ENCODE data around the gene TLX2.
A peak's percentile ranks its signal among the peaks of the same experiment; 100 is the strongest.

TLX2 gene

DNA sequence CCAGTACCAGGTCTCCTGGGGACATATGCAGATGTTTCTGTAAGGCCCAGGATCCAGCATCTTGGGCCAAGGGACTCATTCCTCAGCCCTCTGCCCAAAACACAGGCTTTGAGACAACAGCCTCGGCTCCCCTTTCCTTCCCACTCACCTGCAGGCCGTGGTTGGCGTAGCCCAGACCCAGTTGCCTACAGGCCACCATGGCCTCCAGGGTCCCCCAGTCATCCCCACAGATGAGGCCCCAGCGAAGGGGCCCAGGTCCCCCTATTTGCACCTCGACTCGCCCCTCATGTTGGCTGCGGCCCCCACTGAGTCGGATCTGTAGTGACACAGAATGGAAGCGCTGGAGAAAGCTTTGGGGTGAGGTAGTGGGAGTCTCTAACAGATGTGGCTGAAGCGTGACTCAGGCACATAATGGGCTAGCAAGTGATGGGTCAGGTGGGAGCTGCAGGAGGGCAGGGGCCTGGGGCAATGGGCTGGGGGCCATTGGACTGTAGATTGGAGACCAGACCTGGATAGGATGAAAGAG is 21.3 kb downstream of the TLX2 start:
- Histone ChIP-seq H3K9me3 (ENCODE audit: low read length) (no peaks in the 10 kb centered on the region), H3K79me2 (ENCODE audit: insufficient read depth, low read length) (no peaks in the 10 kb centered on the region)

DNA sequence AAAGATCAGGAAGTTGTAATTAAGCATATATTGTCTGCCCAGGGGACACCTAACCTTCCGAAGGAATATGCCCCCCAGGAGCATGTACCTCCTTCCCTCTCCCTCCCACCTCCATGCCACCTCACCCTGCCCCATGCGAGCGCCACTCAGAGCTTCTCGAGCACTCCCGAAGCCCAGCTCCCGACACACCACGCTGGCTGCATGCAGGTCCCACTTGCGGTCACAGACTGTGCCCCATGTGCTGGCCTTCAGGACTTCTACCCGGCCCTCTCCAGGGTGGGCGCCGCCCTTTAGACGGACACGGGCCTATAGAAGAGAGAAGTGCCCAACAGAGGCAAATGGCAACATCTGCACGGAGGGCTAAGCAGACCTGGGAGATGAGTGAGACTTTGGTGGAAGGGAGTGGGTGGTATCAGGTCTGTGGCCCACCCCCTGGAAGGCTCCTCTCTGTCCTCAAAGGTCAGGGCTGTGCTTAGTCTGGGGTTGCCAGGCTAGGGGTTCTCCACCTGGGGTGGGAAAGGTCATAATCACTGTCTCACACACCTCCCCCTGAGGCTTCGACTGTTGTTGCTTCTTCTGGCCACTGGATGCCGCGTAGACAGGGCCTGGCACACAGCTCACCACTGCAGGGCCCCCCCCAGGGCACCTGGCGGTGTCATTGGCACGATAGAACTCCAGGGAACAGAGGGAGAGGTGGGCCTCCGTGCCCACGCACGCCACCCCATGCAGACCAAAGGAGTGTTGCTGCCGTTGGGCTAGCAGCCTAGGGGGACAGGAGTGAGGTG is 22.1 kb downstream of the TLX2 start:
- Histone ChIP-seq H3K9me2 (ENCODE audit: low read depth, low read length) (no peaks in the 10 kb centered on the region), H2AFZ (ENCODE audit: low read length) (no peak overlapping the region), H3K79me2 (ENCODE audit: insufficient read depth, low read length) (no peaks in the 10 kb centered on the region), H3K9me3 (ENCODE audit: low read length) (no peaks in the 10 kb centered on the region), H3K4me2 (ENCODE audit: low read length) (no peak overlapping the region), H3K9ac (ENCODE audit: low read length) (no peak overlapping the region), H4K20me1 (ENCODE audit: insufficient read depth, low read length) (no peaks in the 10 kb centered on the region), H3K36me3 (ENCODE audit: insufficient read depth, low read length) (peaks cover 20% of the 10 kb centered on the region), H3F3A (ENCODE audit: insufficient read depth, low read length) (no peaks in the 10 kb centered on the region), H3K27me3 (ENCODE audit: insufficient read depth, low read length) (no peaks in the 10 kb centered on the region), H3K4me3 (ENCODE audit: low read depth, low read length, poor library complexity, severe bottlenecking) (no peak overlapping the region), H3K27ac (ENCODE audit: low read depth, low read length, poor library complexity, severe bottlenecking) (no peak overlapping the region), H3K4me1 (ENCODE audit: insufficient read depth, low read length, severe bottlenecking) (peaks cover 11% of the 10 kb centered on the region)
- TF ChIP-seq, protein P1, sequence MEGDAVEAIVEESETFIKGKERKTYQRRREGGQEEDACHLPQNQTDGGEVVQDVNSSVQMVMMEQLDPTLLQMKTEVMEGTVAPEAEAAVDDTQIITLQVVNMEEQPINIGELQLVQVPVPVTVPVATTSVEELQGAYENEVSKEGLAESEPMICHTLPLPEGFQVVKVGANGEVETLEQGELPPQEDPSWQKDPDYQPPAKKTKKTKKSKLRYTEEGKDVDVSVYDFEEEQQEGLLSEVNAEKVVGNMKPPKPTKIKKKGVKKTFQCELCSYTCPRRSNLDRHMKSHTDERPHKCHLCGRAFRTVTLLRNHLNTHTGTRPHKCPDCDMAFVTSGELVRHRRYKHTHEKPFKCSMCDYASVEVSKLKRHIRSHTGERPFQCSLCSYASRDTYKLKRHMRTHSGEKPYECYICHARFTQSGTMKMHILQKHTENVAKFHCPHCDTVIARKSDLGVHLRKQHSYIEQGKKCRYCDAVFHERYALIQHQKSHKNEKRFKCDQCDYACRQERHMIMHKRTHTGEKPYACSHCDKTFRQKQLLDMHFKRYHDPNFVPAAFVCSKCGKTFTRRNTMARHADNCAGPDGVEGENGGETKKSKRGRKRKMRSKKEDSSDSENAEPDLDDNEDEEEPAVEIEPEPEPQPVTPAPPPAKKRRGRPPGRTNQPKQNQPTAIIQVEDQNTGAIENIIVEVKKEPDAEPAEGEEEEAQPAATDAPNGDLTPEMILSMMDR (IDR thresholded peaks at IDR 0.05; ENCODE audit: low read length), result peak; percentile 14; the same call in 1 of the 2 replicates
- no peak for TF ChIP-seq EZH2 (IDR thresholded peaks at IDR 0.05; ENCODE audit: borderline replicate concordance, low read length)

More for the DNA sequence above, 21.3 kb downstream of the TLX2 start:
- H3K4me3 ChIP-seq (ENCODE audit: low read depth, low read length, poor library complexity, severe bottlenecking), result no peak overlapping the region
- H2AFZ ChIP-seq (ENCODE audit: low read length), result no peak overlapping the region
- H3K27me3 ChIP-seq (ENCODE audit: insufficient read depth, low read length), result no peaks in the 10 kb centered on the region
- H3K4me2 ChIP-seq (ENCODE audit: low read length), result no peak overlapping the region
- H3K27ac ChIP-seq (ENCODE audit: low read depth, low read length, poor library complexity, severe bottlenecking), result no peak overlapping the region
- peaks cover 20% of the 10 kb centered on the region for H3K4me1 ChIP-seq (ENCODE audit: insufficient read depth, low read length, severe bottlenecking)
- no peaks in the 10 kb centered on the region for H3K9me2 ChIP-seq (ENCODE audit: low read depth, low read length)
- no peak for TF ChIP-seq EZH2 (IDR thresholded peaks at IDR 0.05; ENCODE audit: borderline replicate concordance, low read length)
- TF ChIP-seq, protein P1 (IDR thresholded peaks at IDR 0.05; ENCODE audit: low read length), result no peak
- no peaks in the 10 kb centered on the region for H4K20me1 ChIP-seq (ENCODE audit: insufficient read depth, low read length)
- peaks cover 22% of the 10 kb centered on the region for H3K36me3 ChIP-seq (ENCODE audit: insufficient read depth, low read length)
- H3F3A ChIP-seq (ENCODE audit: insufficient read depth, low read length), result no peaks in the 10 kb centered on the region
- no peak overlapping the region for H3K9ac ChIP-seq (ENCODE audit: low read length)

- H3K27me3 ChIP-seq (ENCODE audit: insufficient read depth, low read length), result no peaks in the 10 kb centered on the region
- H3K4me2 ChIP-seq (ENCODE audit: low read length), result no peak overlapping the region
- H3K36me3 ChIP-seq (ENCODE audit: insufficient read depth, low read length), result peaks cover 14% of the 10 kb centered on the region
- H2AFZ ChIP-seq (ENCODE audit: low read length), result no peak overlapping the region
- no peaks in the 10 kb centered on the region for H3K9me3 ChIP-seq (ENCODE audit: low read length)
- H3K9ac ChIP-seq (ENCODE audit: low read length), result no peak overlapping the region
- TF ChIP-seq, protein P1 (IDR thresholded peaks at IDR 0.05; ENCODE audit: low read length), result no peak
- no peak for TF ChIP-seq EZH2 (IDR thresholded peaks at IDR 0.05; ENCODE audit: borderline replicate concordance, low read length)
- H3K4me3 ChIP-seq (ENCODE audit: low read depth, low read length, poor library complexity, severe bottlenecking), result no peak overlapping the region
- no peak overlapping the region for H3K27ac ChIP-seq (ENCODE audit: low read depth, low read length, poor library complexity, severe bottlenecking)
- H3K9me2 ChIP-seq (ENCODE audit: low read depth, low read length), result no peaks in the 10 kb centered on the region
- H4K20me1 ChIP-seq (ENCODE audit: insufficient read depth, low read length), result no peaks in the 10 kb centered on the region
- H3K4me1 ChIP-seq (ENCODE audit: insufficient read depth, low read length, severe bottlenecking), result peaks cover 5% of the 10 kb centered on the region
- no peaks in the 10 kb centered on the region for H3F3A ChIP-seq (ENCODE audit: insufficient read depth, low read length)
- no peaks in the 10 kb centered on the region for H3K79me2 ChIP-seq (ENCODE audit: insufficient read depth, low read length)
Observed at GRCh38 chr2:74537140-74537539, 22.9 kb downstream of the TLX2 start.
